ENCODE results near the gene NUBPL. TPM values are rescaled to one million over a fixed set of nuclear protein-coding genes. Genes with fewer than 3 reads are reported as not detected.
"Not testable (repeated sequence)": the region's sequence is repeated elsewhere in the genome, so short reads cannot be mapped to it uniquely, and the experiment has no call there.

Gene NUBPL
- total RNA-seq, 1 experiment from 2014 or later = 11.6 TPM

DNA sequence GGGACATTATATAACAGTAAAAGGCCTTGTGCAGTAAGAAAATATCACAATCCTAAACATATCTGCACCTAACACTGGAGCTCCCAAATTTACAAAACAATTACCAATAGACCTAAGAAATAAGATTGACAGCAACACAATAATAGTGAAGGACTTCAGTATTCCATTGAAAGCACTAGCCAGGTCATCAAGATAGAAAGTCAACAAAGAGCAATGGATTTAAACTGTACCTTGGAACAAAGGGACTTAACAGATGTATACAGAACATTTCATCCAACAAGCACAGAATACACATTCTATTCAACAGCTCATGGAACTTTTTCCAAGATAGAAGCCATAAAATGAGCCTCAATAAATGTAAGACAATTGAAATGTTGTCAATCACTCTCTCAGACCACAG is 306.4 kb downstream of the NUBPL start:
- ChIA-PET POLR2A (no interaction called here), CTCF (interaction anchor here (0.6 kb wide), 1 partner anchor 120 kb away, joined by 4 read pairs; no protein-coding TSS in a partner anchor)
- Mint-ChIP-seq H3K27ac (no peak overlapping the region), H3K4me1 (peaks cover 3% of the 10 kb centered on the region), H3K27me3 (ENCODE audit: low read depth) (no peaks in the 10 kb centered on the region), H3K36me3 (peaks cover 3% of the 10 kb centered on the region; the same call in 1 of the 2 replicates), H3K9me3 (peaks cover 53% of the 10 kb centered on the region), H3K4me3 (no peak overlapping the region)
- no peak for DNase-seq (ENCODE audit: low spot score)
- TF ChIP-seq, protein P1, sequence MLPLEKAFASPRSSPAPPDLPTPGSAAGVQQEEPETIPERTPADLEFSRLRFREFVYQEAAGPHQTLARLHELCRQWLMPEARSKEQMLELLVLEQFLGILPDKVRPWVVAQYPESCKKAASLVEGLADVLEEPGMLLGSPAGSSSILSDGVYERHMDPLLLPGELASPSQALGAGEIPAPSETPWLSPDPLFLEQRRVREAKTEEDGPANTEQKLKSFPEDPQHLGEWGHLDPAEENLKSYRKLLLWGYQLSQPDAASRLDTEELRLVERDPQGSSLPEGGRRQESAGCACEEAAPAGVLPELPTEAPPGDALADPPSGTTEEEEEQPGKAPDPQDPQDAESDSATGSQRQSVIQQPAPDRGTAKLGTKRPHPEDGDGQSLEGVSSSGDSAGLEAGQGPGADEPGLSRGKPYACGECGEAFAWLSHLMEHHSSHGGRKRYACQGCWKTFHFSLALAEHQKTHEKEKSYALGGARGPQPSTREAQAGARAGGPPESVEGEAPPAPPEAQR (CRISPR knock-in tag; IDR thresholded peaks at IDR 0.05) = no peak
- TF ChIP-seq ZNF219 (CRISPR knock-in tag; IDR thresholded peaks at IDR 0.05; ENCODE audit: borderline replicate concordance) (no peak), SOX15 (CRISPR knock-in tag; IDR thresholded peaks at IDR 0.05) (no peak), MYBL2 (CRISPR knock-in tag; IDR thresholded peaks at IDR 0.05) (no peak), SP1 (CRISPR knock-in tag; conservative IDR thresholded peaks at IDR 0.05) (no peak)
- TF ChIP-seq, protein P2, sequence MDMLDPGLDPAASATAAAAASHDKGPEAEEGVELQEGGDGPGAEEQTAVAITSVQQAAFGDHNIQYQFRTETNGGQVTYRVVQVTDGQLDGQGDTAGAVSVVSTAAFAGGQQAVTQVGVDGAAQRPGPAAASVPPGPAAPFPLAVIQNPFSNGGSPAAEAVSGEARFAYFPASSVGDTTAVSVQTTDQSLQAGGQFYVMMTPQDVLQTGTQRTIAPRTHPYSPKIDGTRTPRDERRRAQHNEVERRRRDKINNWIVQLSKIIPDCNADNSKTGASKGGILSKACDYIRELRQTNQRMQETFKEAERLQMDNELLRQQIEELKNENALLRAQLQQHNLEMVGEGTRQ (CRISPR knock-in tag; IDR thresholded peaks at IDR 0.05) = no peak
- TF ChIP-seq, protein P3, sequence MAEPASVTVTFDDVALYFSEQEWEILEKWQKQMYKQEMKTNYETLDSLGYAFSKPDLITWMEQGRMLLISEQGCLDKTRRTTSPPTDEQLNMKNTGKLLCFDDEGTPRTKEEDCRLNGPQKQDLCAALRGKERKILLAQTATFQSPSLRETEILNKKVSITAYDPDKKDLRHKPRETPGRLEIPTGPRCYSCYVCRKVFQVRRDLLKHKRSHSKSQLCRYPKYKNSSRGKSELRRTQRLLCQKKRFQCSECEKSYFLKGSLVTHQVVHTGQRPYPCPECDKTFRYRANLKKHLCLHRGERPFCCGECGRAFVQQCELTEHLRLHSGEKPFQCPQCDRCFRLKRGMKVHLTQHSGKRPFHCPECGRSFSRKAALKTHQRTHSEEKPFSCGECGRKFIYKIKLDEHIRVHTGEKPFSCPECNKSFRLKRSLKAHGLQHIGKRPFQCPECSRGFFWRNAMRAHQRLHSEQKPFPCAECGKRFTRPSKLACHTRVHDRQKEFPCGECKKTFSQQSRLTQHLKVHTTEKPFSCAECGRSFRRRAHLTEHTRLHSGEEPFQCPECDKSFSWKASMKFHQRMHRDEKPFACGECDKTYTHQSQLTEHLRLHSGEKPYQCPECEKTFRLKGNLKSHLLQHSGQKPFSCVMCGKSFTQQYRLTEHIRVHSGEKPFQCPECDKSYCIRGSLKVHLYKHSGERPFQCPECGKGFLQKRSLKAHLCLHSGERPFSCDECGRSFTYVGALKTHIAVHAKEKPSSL (CRISPR knock-in tag; conservative IDR thresholded peaks at IDR 0.05) = no peak
- TF ChIP-seq, protein P4, sequence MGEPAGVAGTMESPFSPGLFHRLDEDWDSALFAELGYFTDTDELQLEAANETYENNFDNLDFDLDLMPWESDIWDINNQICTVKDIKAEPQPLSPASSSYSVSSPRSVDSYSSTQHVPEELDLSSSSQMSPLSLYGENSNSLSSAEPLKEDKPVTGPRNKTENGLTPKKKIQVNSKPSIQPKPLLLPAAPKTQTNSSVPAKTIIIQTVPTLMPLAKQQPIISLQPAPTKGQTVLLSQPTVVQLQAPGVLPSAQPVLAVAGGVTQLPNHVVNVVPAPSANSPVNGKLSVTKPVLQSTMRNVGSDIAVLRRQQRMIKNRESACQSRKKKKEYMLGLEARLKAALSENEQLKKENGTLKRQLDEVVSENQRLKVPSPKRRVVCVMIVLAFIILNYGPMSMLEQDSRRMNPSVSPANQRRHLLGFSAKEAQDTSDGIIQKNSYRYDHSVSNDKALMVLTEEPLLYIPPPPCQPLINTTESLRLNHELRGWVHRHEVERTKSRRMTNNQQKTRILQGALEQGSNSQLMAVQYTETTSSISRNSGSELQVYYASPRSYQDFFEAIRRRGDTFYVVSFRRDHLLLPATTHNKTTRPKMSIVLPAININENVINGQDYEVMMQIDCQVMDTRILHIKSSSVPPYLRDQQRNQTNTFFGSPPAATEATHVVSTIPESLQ (CRISPR knock-in tag; IDR thresholded peaks at IDR 0.05) = no peak
- ATAC-seq = no peak

DNA sequence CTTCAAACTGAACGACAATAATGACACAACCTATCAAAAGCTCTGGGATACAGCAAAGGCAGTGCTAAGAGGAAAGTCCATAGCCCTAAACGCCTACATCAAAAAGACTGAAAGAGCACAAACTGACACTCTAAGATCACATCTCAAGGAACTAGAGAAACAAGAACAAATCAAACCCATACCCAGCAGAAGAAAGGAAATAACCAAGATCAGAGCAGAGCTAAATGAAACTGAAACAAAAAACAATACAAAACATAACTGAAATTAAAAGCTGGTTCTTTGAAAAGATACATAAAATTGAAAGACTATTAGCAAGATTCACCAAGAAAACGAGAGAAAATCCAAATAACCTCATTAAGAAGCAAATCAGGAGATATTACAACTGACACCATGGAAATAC is 306.9 kb downstream of the NUBPL start:
- peaks cover 53% of the 10 kb centered on the region for H3K9me3 Mint-ChIP-seq
- H3K27ac Mint-ChIP-seq; H3K4me1 Mint-ChIP-seq; H3K27me3 Mint-ChIP-seq (ENCODE audit: low read depth); DNase-seq (ENCODE audit: low spot score); POLR2A ChIA-PET; H3K4me3 Mint-ChIP-seq; H3K36me3 Mint-ChIP-seq; ATAC-seq; CTCF ChIA-PET: not testable (repeated sequence)

DNA sequence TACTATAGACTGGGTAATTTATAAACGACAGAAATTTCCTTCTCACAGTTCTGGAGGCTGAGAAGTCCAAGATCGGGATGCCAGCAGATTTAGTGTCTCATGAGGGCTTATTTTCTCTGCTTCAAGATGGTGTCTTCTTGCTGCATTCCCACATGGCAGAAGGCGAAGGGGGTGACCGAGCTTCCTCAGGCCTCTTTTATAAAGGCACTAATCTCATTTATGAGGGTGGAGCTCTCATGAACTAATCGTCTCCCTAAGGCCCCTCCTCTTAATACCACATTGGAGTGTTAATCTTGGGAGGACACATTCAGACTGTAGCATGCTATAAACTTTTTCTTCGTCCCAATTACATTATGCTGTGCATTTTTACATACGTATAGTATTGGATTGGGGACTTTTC is 315.5 kb downstream of the NUBPL start:
- POLR2A ChIA-PET = no interaction called here
- TF ChIP-seq ZNF219 (CRISPR knock-in tag; IDR thresholded peaks at IDR 0.05; ENCODE audit: borderline replicate concordance) = no peak
- no peak for TF ChIP-seq ZNF423 (CRISPR knock-in tag; IDR thresholded peaks at IDR 0.05)
- TF ChIP-seq PRRX2 (CRISPR knock-in tag; IDR thresholded peaks at IDR 0.05) = no peak
- TF ChIP-seq JAZF1 (CRISPR knock-in tag; IDR thresholded peaks at IDR 0.05) = no peak
- TF ChIP-seq, protein P2 (CRISPR knock-in tag; IDR thresholded peaks at IDR 0.05) = no peak
- no peak for TF ChIP-seq EMX1 (CRISPR knock-in tag; IDR thresholded peaks at IDR 0.05)
- H3K27me3 Mint-ChIP-seq (ENCODE audit: low read depth) = no peaks in the 10 kb centered on the region
- no peak for ATAC-seq
- H3K27ac Mint-ChIP-seq = no peak overlapping the region
- H3K4me1 Mint-ChIP-seq = no peaks in the 10 kb centered on the region
- CTCF ChIA-PET = interaction anchor here (0.8 kb wide), 1 partner anchor 1381 kb away, joined by 3 read pairs; no protein-coding TSS in a partner anchor
- no peaks in the 10 kb centered on the region for H3K9me3 Mint-ChIP-seq
- no peak for DNase-seq (ENCODE audit: low spot score)
- H3K4me3 Mint-ChIP-seq = no peak overlapping the region
- no peaks in the 10 kb centered on the region for H3K36me3 Mint-ChIP-seq

Measured in WTC11 (cell line).